ENCODE results near the gene GFRA4.

The GFRA4 gene

DNA sequence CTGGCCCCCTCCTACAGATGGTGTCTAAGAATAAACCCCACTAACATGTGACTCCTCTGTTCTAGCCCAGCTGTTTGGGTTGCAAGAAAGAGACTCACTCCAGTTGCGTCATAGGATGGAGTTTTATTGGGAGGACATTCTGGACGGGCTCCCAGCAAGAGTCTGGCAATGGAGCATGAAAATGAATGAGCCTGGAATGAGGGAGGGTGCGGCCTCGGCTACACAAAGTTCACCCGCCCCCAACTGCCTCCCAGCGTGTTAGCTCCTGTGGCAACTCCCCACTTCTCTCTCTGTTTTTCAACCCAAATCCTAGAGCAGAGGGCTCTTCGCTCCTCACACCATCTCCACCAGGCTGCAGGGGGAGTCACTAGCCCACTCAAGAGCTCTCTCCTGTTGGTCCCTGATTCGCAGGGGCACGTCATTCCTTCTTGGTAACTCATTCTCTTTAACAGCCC is 23.7 kb upstream of the GFRA4 start:
- H3K4me3 ChIP-seq (ENCODE audit: low read length), result no peak overlapping the region
- TF ChIP-seq ZNF274 (IDR thresholded peaks at IDR 0.05; ENCODE audit: low read depth, low read length), result no peak

DNA sequence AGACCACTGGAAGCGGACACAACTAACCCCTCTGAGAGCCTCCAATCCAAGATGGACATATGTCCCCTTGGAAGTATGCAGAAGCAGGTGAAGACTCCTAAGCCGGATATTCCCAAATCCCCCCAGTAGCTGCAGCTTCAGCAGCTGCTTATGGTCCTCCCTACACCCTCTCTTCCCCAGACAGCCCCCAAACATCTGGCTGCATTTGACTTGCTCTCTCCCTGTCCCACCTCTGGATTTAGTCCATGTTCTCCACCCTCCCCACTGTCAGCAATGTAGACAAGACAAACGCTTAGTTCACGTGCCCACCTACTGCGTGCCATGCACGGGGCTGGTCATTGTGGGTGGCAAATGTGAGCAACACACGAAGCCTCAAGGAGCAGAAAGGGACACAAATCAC is 23.2 kb upstream of the GFRA4 start:
- TF ChIP-seq ZNF274 (IDR thresholded peaks at IDR 0.05; ENCODE audit: low read depth, low read length), result no peak
- no peak overlapping the region for H3K4me3 ChIP-seq (ENCODE audit: low read length)

- H3K4me3 ChIP-seq (ENCODE audit: low read length), result no peak overlapping the region
- TF ChIP-seq ZNF274 (IDR thresholded peaks at IDR 0.05; ENCODE audit: low read depth, low read length), result no peak
Measured at GRCh38 chr20:3685341-3685740, 22.1 kb upstream of the GFRA4 start.

GRCh38 chr20:3681931-3682781 is 19.0 kb upstream of the GFRA4 start, which contains the start of gene ADAM33:
Gene ADAM33, minus strand, starts transcription at chr20:3682010. Its CDS starts 6 bp downstream, at chr20:3682004.
- no peak for TF ChIP-seq ZNF274 (IDR thresholded peaks at IDR 0.05; ENCODE audit: low read depth, low read length)
- no peak within 1 kb of the TSS for H3K4me3 ChIP-seq (ENCODE audit: low read length)

DNA sequence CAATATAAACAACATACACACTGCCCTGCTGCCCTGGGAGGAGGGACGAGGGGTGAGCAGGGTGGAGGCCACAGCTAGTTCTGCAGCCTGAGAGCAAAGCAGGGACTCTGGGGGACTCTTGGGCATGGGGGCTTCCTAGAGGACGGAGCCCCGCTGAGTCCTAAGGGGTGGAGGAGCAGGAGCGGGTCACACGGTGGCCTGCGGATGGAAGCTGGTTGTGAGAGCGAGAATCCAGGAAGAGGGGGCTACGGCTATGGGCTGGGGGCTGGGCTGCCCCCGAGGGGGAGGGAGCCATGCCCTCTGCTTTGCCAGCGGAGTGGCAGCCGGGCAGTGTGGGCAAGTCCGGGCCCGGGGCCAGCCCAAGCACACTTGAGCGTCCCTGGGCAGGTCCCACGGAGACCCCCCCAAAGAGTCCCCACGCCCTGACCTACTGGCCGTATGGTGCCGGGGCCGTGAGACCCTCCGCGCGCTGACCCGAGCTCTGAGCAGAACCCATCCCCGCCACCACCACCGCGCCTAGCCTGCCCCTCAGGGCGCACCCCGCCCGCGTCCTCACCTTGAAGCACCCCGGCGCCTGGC is 18.2 kb upstream of the GFRA4 start:
- TF ChIP-seq ZNF274 (IDR thresholded peaks at IDR 0.05; ENCODE audit: low read depth, low read length), result no peak
- H3K4me3 ChIP-seq (ENCODE audit: low read length), result no peak overlapping the region

DNA sequence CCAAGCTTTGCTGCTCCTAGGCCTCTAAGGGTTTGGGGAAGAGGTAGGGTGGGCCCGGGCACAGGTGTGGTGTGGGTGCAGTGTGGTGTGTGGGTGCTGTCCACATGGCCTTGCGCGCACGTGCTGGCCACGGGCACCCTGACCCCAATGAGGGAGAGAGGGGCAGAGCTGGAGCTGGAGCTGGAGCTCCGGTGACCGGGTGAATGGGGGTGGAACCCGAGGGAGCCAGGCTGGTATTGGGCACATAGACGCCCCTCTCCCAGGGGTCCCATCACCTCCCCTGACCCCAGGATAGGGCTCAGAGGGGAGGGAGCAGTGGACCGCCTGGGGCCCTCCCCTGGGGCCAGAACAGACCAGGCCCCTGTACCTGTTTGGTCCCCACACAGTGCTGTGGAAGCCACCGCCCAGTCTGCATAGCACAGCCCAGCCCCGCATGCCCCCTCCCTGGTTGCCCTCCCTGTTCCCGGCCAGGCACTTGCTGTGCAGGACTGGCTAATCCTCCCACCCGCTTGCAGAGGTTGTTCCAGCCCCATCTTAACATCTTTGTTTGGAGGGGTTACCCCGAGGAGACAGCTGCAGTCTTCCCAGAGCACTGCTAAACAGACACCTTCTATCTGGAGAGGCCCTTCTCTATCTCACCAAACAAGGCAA is 17.6 kb upstream of the GFRA4 start:
- no peak for TF ChIP-seq ZNF274 (IDR thresholded peaks at IDR 0.05; ENCODE audit: low read depth, low read length)
- H3K4me3 ChIP-seq (ENCODE audit: low read length), result no peak overlapping the region

DNA sequence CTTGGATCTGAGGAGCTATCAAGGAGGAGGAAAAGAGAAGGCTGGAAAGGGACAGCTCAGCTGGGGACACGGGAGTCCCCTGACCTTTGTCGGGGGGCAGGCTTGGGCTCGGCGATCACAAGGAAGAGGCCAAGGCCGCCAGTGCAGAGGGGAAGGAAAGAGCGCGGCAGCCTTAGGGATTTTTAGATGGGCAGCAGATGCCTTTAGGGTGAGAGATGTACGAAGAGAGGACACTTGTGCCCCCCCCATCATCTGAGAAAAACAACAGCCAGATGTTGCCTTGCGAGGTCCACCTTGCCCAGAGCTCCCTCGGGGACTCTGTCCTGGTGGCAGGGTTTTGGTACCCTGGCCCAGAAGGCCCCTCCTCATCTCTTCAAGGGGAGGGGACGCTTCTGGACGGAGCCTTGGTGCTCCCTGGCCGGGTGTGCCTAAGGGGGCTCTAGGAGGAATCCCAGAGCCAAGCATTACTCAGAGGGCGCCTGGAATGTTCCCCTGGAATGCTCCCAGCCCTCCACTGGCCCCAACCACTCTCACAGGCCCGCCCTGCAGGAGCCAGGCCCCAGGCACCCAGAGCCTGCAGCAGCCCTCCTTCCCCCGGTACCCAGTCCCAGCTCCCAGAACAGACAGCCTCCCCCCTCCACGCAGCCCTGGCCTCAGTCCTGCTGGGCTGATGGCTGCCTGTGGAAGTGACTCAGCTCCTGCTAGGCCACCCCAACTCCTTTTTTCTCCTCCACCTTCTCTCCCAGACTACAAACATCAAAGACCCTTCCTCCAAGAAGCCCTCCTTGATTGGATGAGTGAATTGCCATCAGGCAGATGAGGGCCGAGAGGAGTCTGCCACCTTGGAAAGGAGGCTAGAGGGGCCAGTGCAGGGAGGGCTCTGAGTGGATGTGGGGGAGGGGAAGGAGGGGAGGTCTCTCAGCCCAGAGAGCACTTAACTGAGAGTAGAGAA is 16.8 kb upstream of the GFRA4 start:
- H3K4me3 ChIP-seq (ENCODE audit: low read length), result no peak overlapping the region
- TF ChIP-seq ZNF274 (IDR thresholded peaks at IDR 0.05; ENCODE audit: low read depth, low read length), result no peak

DNA sequence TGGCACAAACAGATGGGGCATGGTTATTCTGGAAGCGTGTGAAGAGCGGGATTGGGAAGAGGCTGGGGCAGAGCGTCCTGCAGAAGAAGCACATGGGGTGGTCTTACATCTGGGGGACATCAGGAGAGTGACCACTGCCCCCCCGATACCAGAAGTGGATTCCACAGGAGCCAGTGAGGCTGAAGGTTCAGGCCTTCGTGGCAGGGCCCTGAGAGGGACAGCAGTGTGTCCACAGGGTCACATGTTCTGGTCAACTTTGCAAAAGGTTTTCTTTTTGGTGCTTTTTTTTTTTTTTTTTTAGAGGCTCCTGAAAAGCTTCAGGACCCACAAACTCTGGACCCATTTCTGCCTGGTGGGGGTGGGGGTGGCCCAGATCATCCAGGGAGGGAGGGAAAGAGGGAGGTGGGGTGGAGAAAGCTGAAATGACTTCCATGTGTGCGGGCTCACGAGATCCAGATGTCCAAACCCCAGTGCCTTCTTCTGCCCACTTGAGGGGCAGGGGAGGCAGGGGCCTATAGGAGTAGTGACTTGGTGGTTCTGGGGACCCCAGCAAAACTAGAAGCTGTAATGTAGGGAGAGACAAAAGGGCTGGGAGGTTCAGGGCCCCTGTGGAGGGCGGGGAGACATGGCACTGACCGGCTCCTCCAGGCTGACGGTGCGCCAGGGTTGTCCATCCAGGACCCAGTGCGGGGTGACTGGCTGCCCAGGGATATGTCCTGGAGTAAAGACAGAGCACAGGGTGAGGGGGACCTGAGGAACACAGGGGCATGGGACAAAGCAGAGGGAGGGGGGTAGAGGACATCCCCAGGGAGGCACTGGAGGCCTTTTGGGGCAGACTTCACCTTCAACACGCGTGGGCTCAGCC is 15.9 kb upstream of the GFRA4 start:
- no peak for TF ChIP-seq ZNF274 (IDR thresholded peaks at IDR 0.05; ENCODE audit: low read depth, low read length)
- H3K4me3 ChIP-seq (ENCODE audit: low read length), result no peak overlapping the region

GRCh38 chr20:3678198-3678597 is 15.0 kb upstream of the GFRA4 start:
- H3K4me3 ChIP-seq (ENCODE audit: low read length), result no peak overlapping the region
- TF ChIP-seq ZNF274 (IDR thresholded peaks at IDR 0.05; ENCODE audit: low read depth, low read length), result no peak

DNA sequence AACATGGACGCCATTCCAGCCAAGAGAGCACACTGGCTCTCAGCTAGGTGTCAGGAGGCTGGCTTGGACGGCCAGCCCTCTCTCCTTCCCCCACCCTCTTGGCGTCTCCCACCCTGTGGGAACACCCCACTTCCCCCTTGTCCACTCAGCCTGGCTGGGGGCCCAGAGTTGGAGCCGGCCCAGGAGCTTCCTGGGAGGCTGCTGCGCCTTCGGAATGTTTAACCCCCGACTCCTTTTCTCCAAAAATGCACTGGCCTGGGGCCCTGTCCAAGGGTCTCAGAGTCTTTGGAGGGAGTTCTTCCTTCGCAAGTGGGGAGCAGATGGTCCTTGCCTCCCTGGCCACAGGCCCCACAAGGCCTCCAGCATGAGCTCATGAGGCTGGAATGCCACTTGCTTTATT is 14.5 kb upstream of the GFRA4 start:
- H3K4me3 ChIP-seq (ENCODE audit: low read length), result no peak overlapping the region
- TF ChIP-seq ZNF274 (IDR thresholded peaks at IDR 0.05; ENCODE audit: low read depth, low read length), result no peak

GRCh38 chr20:3674995-3675900 is 12.0 kb upstream of the GFRA4 start:
- no peak for TF ChIP-seq ZNF274 (IDR thresholded peaks at IDR 0.05; ENCODE audit: low read depth, low read length)
- no peak overlapping the region for H3K4me3 ChIP-seq (ENCODE audit: low read length)

DNA sequence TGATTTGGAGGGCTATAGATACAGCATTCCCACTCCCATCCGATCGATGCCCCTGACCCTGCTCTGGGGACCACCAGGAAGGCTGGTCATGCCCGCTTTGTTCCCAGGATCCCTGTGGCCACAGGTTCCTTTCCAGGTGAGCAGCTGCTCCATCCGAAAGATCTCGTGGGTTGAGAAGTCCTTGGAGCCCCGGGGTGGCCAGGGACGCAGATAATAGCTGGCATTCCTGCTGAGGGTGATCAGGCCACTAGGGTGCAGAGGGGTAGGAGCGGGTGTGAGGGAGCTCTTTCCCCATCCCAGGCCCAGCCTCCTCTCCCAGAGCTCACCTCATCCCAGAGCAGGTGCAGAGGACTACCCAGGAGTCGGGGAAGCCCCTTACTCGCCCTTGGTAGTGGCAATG is 11.2 kb upstream of the GFRA4 start:
- no peak overlapping the region for H3K4me3 ChIP-seq (ENCODE audit: low read length)

More for the DNA sequence above, 11.2 kb upstream of the GFRA4 start:
- no peak for TF ChIP-seq ZNF274 (IDR thresholded peaks at IDR 0.05; ENCODE audit: low read depth, low read length)
